Neural cell (in vitro differentiated cells): ENCODE data around the gene VSIR.

Experiments used
- EP300 ChIP-seq: fragments of 450-650 bp; conservative IDR thresholded peaks from 2 replicates; pipeline ENCODE4 v1.6.1; 2014; ENCODE audit warnings: antibody characterized with exemption, mild to moderate bottlenecking, moderate library complexity; ENCODE audit not compliant: poor library complexity, severe bottlenecking
- POLR2AphosphoS5 ChIP-seq: IDR thresholded peaks from 2 replicates; pipeline ENCODE4 v1.6.1; 2012
- TF ChIP-seq, protein P1 (sequence below): fragments of 450-650 bp; IDR thresholded peaks from 2 replicates; pipeline ENCODE4 v1.5.1; 2014; ENCODE audit warnings: antibody characterized with exemption, mild to moderate bottlenecking, moderate library complexity; ENCODE audit not compliant: poor library complexity, severe bottlenecking

DNA sequence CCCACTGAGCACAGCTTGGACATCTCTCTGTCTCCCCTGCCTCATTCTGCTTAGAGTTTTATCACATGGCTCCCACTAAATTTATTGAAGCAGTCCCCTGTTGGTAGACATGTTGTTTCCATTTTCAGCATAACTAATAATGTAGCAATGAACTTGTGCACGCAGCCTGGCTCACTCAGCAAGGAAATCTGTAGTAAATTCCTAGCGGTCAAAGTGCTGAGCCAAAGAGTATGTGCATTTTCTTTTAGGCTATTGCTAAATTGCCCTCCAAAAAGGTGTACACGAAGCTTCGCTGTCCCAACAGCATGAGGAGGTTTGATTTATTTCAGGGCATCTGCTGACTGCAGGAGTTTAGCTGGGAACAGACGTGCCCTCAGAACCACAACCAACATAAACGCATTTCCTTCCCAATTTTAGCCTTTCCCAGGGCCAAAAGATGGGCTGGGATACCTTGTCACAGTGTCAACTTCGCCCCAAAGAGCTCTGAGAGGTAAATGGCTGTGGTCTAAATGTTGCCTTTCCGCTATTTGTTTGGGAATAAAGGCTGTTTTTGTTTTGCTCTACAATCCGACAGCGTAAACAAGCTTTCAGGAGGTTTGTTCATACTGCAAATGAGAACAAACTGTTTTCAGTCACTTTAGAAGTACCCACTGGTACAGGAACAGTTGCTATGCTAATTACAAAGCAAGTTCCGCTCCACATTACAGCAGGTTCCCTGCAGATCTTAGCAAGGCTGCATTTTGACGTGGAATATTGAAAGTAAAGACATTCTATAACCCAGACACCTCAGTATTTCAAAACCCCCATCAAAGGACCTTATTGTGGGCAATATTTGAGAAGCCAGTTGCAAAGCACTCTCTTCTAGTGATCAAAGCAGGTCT is 16.8 kb downstream of the VSIR start:
- TF ChIP-seq, protein P1, sequence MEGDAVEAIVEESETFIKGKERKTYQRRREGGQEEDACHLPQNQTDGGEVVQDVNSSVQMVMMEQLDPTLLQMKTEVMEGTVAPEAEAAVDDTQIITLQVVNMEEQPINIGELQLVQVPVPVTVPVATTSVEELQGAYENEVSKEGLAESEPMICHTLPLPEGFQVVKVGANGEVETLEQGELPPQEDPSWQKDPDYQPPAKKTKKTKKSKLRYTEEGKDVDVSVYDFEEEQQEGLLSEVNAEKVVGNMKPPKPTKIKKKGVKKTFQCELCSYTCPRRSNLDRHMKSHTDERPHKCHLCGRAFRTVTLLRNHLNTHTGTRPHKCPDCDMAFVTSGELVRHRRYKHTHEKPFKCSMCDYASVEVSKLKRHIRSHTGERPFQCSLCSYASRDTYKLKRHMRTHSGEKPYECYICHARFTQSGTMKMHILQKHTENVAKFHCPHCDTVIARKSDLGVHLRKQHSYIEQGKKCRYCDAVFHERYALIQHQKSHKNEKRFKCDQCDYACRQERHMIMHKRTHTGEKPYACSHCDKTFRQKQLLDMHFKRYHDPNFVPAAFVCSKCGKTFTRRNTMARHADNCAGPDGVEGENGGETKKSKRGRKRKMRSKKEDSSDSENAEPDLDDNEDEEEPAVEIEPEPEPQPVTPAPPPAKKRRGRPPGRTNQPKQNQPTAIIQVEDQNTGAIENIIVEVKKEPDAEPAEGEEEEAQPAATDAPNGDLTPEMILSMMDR: no peak
- no peak for TF ChIP-seq POLR2AphosphoS5
- TF ChIP-seq EP300: no peak
